Left lobe of liver (tissue), 2 donors: ENCODE measurements around the gene CREB3. TPM values are rescaled to one million over a fixed set of nuclear protein-coding genes. Genes with fewer than 3 reads are reported as not detected.
A peak's percentile ranks its signal among the peaks of the same experiment; 100 is the strongest.

Experiments used
- ATAC-seq: fragments of 200-7000 bp; cut with Tn5 transposase; one replicate; pipeline ENCODE4 v1.9.1; 2020; ENCODE audit warnings: mild to moderate bottlenecking, moderate library complexity
- DNase-seq: peaks from one replicate; pipeline ENCODE4 v3.0.0-alpha.2; 2020; ENCODE audit warnings: low spot score
- total RNA-seq: library from RNA; stranded (reverse); gene quantifications from one replicate; pipeline ENCODE4 v1.2.1, GENCODE V29; 2021
- donor health status: DM: no; HTN: no; CAD: no; lungs with moderate emphysema.
- donor health status: DM: no; HTN: yes; CAD: no.

CREB3 gene
- total RNA-seq, 1 donor from 2014 or later, result 13.9 TPM

- ATAC-seq, result peak; percentile 45
- peak; percentile 66 for DNase-seq
Measured at GRCh38 chr9:35746583-35746982, 14.1 kb downstream of the CREB3 start.

- ATAC-seq (no peak), DNase-seq (no peak)
Measured at GRCh38 chr9:35748242-35748857, 15.9 kb downstream of the CREB3 start.

- ATAC-seq (peak; percentile 90), DNase-seq (peak; percentile 92)
Measured at GRCh38 chr9:35748858-35749514, 16.5 kb downstream of the CREB3 start, which contains the start of the genes GBA2 and RGP1. TSS of gene GBA2 (minus strand) at chr9:35749228. CDS start at chr9:35748704, 524 bp downstream. TSS of gene RGP1 (plus strand) at chr9:35749287. CDS start at chr9:35749756, 469 bp downstream.

- DNase-seq, result no peak
- ATAC-seq, result peak; percentile 18
Measured at GRCh38 chr9:35749515-35750255, 17.2 kb downstream of the CREB3 start.

GRCh38 chr9:35750256-35750531 lies 17.7 kb downstream of the CREB3 start:
- no peak for DNase-seq

GRCh38 chr9:35753466-35753865 lies 21.0 kb downstream of the CREB3 start:
- DNase-seq, result no peak
- no peak for ATAC-seq

More at GRCh38 chr9:35750256-35750531, 17.7 kb downstream of the CREB3 start:
- no peak for ATAC-seq

GRCh38 chr9:35754264-35754663 lies 21.8 kb downstream of the CREB3 start, which contains the start of gene MSMP:
TSS of gene MSMP (minus strand) at chr9:35754276. CDS start at chr9:35754129, 147 bp downstream.
- no peak for ATAC-seq
- DNase-seq, result no peak

- DNase-seq (no peak), ATAC-seq (no peak)
Measured at GRCh38 chr9:35755071-35755470, 22.6 kb downstream of the CREB3 start.

- DNase-seq, result peak; percentile 65
- ATAC-seq, result peak; percentile 82
Measured at GRCh38 chr9:35756275-35757225, 24.1 kb downstream of the CREB3 start.

GRCh38 chr9:35757226-35757891 lies 24.9 kb downstream of the CREB3 start:
- ATAC-seq, result peak; percentile 70
- DNase-seq, result no peak

- ATAC-seq (no peak), DNase-seq (no peak)
Measured at GRCh38 chr9:35757892-35758275, 25.4 kb downstream of the CREB3 start.

- DNase-seq (no peak), ATAC-seq (no peak)
Measured at GRCh38 chr9:35758475-35759050, 26.1 kb downstream of the CREB3 start.

- ATAC-seq (no peak), DNase-seq (no peak)
Measured at GRCh38 chr9:35759795-35760194, 27.3 kb downstream of the CREB3 start.

- no peak for ATAC-seq
- DNase-seq, result no peak
Measured at GRCh38 chr9:35760651-35761050, 28.2 kb downstream of the CREB3 start.

- no peak for DNase-seq
- no peak for ATAC-seq
Measured at GRCh38 chr9:35763181-35763580, 30.7 kb downstream of the CREB3 start.

- DNase-seq, result no peak
Measured at GRCh38 chr9:35763803-35764202, 31.3 kb downstream of the CREB3 start.

GRCh38 chr9:35766997-35767396 lies 34.5 kb downstream of the CREB3 start:
- no peak for ATAC-seq
- no peak for DNase-seq

More at GRCh38 chr9:35763803-35764202, 31.3 kb downstream of the CREB3 start:
- no peak for ATAC-seq

- ATAC-seq (no peak), DNase-seq (no peak)
Measured at GRCh38 chr9:35767458-35767857, 35.0 kb downstream of the CREB3 start.

GRCh38 chr9:35769763-35770162 lies 37.3 kb downstream of the CREB3 start:
- ATAC-seq, result no peak
- DNase-seq, result no peak

- no peak for DNase-seq
Measured at GRCh38 chr9:35771075-35771433, 38.6 kb downstream of the CREB3 start.

More at GRCh38 chr9:35771075-35771433, 38.6 kb downstream of the CREB3 start:
- ATAC-seq, result peak; percentile 76
